ENCODE measurements around the gene SEC22C.

DNA sequence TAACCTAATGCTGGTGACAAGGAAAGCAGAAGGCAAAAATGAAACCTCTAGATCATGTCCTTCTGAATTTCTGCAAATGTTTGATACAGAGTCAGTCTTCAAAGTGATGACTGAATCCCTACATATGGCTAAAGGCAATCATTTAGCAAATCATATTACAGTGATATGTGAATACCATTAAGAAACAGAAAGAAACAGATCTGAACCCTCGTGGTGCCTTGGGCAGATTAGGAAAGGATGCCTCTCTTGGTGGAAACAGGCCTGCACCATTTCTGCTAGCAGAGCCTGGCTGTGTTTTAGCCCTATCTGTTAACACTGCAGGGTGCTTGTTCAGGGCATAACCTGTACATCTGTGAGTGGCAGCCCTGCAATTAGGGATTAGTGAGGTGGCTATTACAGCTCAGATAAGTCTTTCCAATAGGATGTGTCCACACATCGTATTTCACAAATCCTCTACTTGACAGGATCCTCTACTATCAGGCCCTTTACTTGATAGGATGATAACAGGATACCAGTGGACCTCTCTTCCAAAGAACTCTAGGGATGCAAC is 12.1 kb downstream of the SEC22C start:
- TF ChIP-seq, protein P1, sequence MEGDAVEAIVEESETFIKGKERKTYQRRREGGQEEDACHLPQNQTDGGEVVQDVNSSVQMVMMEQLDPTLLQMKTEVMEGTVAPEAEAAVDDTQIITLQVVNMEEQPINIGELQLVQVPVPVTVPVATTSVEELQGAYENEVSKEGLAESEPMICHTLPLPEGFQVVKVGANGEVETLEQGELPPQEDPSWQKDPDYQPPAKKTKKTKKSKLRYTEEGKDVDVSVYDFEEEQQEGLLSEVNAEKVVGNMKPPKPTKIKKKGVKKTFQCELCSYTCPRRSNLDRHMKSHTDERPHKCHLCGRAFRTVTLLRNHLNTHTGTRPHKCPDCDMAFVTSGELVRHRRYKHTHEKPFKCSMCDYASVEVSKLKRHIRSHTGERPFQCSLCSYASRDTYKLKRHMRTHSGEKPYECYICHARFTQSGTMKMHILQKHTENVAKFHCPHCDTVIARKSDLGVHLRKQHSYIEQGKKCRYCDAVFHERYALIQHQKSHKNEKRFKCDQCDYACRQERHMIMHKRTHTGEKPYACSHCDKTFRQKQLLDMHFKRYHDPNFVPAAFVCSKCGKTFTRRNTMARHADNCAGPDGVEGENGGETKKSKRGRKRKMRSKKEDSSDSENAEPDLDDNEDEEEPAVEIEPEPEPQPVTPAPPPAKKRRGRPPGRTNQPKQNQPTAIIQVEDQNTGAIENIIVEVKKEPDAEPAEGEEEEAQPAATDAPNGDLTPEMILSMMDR (conservative IDR thresholded peaks at IDR 0.05 in 1 of 2, IDR thresholded peaks at IDR 0.05 in 1 of 2; ENCODE audit: extremely low read depth in 1 of 2, insufficient read depth in 1 of 2, low read depth in 1 of 2, low read length in 2 of 2): no peak
- TF ChIP-seq EZH2 (IDR thresholded peaks at IDR 0.05; ENCODE audit: borderline replicate concordance, low read length): no peak
